ENCODE data around the gene ASPSCR1. TPM values are rescaled to one million over a fixed set of nuclear protein-coding genes. Genes with fewer than 3 reads are reported as not detected.

ASPSCR1 gene
- total RNA-seq = 20.1 and 22.7 TPM in 2 replicates

DNA sequence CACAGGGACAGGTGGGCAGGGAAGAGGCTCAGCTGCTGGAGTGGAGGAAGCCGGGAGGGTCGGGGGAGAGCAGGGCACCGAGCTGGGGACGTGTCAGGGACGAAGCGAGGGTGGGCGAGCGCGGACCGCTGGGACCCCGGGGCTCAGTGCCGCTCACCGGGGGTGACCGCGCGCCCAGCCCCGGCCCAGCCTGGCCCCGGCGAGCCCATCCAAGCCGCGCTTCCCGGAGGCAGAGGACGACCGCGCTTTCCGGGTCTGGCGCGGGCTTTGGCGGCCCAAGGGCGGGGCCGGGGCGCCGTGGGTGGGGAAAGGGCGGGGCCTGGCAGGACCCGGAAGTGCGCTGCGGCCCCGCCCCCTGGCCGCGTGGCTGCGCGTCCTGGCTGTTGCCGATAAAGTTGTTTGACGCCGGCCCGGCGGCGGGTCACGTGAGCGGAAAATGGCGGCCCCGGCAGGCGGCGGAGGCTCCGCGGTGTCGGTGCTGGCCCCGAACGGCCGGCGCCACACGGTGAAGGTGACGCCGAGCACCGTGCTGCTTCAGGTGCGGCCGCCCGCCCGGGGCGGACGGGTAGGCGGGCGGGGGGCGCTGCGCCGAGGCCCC lies at the start of gene ASPSCR1:
Gene ASPSCR1, plus strand, starts transcription at position 419 of the 598 bp plus-strand sequence. Its CDS starts 18 bp downstream, at position 437.
- peak within 1 kb of the TSS; percentile 91 for H3K4me3 ChIP-seq (ENCODE audit: low read depth, low read length)
- DNase-seq (ENCODE audit: low read depth) = no peak
- TF ChIP-seq CTCF (conservative IDR thresholded peaks at IDR 0.05; ENCODE audit: low read depth, low read length) = no peak

- peak within 1 kb of the TSS; percentile 71 for H3K4me3 ChIP-seq (ENCODE audit: low read depth, low read length)
- no peak for DNase-seq (ENCODE audit: low read depth)
- TF ChIP-seq CTCF (conservative IDR thresholded peaks at IDR 0.05; ENCODE audit: low read depth, low read length) = peak; percentile 29
Measured at GRCh38 chr17:81927653-81928543, 49.5 kb upstream of the ASPSCR1 start, which contains the start of gene MAFG. Gene MAFG, minus strand, starts transcription at chr17:81927735. Its CDS starts 4,550 bp downstream, at chr17:81923185.

- H3K4me3 ChIP-seq (ENCODE audit: low read depth, low read length) = peak overlapping the region; percentile 65
- DNase-seq (ENCODE audit: low read depth) = no peak
- TF ChIP-seq CTCF (conservative IDR thresholded peaks at IDR 0.05; ENCODE audit: low read depth, low read length) = no peak
Measured at GRCh38 chr17:81928544-81929252, 48.7 kb upstream of the ASPSCR1 start.

GRCh38 chr17:81929253-81930141 lies 47.9 kb upstream of the ASPSCR1 start:
- H3K4me3 ChIP-seq (ENCODE audit: low read depth, low read length) = no peak overlapping the region
- no peak for DNase-seq (ENCODE audit: low read depth)
- TF ChIP-seq CTCF (conservative IDR thresholded peaks at IDR 0.05; ENCODE audit: low read depth, low read length) = no peak

DNA sequence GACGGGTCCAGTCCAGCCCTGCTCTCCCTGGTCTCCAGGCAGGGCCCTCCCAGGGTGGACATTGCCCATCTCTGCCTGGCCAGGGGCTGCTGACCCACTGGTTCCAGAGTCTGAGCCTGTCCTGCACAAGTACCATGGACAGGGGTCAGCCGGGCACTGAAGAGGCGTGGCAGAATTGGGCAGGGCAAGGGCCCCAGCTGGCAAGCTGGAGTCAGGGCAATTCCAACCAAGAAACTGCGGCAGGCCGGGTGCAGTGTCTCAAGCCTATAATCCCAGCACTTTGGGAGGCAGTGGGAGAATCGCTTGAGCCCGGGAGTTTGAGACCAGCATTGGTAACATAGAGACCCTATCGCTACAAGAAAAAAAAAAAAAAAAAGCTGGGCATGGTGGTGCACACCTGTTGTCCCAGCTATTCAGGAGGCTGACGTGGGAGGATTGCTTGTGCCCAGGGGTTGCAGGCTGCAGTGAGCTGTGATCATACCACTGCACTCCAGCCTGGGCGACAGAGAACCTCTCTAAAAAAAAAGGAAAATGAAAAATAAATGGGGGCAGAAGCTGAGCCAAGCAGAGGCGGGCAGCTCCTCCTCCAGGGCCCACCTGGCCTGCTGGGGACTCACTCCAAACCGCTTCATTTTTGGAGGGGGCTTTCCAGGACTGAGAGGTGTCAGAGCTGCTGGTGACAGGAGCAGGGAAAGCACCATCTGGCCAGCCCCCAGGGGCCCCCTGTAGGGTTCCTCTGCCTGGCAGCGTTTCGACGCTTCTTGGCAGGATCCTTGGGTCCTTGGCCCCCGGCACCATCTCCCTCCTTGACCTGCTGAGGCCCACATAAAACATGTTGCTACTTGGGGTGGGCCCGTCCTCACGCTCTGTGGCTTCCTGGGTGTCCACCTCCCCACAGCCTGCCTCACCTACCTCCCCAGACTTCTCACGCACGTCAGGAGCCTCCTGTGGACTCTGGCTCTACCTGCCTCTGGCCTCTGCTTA lies 47.0 kb upstream of the ASPSCR1 start:
- TF ChIP-seq CTCF (conservative IDR thresholded peaks at IDR 0.05; ENCODE audit: low read depth, low read length) = no peak
- no peak for DNase-seq (ENCODE audit: low read depth)
- H3K4me3 ChIP-seq (ENCODE audit: low read depth, low read length) = no peak overlapping the region
